ENCODE data around the gene SMIM13.

DNA sequence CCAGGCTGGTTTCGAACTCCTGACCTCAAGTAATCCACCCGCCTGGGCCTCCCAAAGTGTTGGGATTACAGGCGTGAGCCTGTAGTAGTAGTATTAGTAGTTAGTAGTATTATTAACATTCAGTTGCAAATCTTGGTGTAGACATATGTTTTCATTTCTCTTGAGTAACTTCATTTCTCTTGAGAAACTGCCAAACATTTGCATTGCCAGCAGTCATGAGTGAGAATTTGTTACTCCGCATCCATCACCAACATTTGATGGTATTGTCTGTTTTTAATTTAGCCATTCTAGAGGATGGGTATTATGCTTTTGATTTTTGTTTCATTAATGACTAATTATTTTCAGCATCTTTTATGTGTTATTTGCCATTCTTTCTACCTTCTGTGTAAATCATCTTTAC, 19.4 kb downstream of the SMIM13 start:
- TF ChIP-seq, protein P1, sequence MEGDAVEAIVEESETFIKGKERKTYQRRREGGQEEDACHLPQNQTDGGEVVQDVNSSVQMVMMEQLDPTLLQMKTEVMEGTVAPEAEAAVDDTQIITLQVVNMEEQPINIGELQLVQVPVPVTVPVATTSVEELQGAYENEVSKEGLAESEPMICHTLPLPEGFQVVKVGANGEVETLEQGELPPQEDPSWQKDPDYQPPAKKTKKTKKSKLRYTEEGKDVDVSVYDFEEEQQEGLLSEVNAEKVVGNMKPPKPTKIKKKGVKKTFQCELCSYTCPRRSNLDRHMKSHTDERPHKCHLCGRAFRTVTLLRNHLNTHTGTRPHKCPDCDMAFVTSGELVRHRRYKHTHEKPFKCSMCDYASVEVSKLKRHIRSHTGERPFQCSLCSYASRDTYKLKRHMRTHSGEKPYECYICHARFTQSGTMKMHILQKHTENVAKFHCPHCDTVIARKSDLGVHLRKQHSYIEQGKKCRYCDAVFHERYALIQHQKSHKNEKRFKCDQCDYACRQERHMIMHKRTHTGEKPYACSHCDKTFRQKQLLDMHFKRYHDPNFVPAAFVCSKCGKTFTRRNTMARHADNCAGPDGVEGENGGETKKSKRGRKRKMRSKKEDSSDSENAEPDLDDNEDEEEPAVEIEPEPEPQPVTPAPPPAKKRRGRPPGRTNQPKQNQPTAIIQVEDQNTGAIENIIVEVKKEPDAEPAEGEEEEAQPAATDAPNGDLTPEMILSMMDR (conservative IDR thresholded peaks at IDR 0.05; ENCODE audit: low read length): no peak
- TF ChIP-seq EZH2phosphoT487 (IDR thresholded peaks at IDR 0.05; ENCODE audit: borderline replicate concordance, low read depth, low read length): no peak

Data from OCI-LY7 (cell line).